ENCODE results near the gene C15orf39.

Gene C15orf39

DNA sequence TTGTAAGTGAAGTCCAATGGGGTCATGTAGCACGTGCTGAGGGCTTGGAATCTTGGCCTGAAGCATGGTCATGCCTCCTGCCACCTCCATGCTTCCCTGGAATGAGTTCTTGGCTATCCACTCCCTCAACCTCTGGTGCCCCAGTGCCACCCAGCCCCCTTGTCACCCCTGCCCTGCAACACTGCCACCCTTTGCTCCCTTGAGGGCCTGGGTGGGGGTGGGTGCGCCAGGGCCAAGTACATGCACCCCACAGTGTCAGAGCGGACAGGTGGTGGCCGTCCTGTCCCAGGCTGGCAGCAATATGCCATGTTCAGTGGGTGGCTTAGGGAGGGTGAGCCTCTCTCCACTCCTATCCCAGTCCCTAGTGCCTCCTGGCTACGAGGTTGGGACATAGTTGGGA, 27.6 kb upstream of the C15orf39 start:
- DNase-seq, result no peak

DNA sequence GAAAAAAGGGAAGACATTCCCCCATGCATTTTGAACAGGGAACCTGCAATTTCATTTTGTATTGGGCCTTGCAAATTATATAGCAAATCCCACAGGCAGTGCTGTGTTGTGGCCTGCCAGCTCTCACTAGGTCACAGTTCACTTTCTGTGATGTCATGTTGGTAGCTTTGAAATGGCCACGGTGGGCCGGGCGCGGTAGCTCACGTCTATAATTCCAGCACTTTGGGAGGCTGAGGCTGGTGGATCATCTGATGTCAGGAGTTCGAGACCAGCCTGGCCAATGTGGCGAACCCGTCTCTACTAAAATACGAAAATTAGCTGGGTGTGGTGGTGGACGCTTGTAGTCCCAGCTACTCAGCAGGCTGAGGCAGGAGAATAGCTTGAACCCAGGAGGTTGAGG, 27.0 kb upstream of the C15orf39 start:
- DNase-seq, result no peak

DNA sequence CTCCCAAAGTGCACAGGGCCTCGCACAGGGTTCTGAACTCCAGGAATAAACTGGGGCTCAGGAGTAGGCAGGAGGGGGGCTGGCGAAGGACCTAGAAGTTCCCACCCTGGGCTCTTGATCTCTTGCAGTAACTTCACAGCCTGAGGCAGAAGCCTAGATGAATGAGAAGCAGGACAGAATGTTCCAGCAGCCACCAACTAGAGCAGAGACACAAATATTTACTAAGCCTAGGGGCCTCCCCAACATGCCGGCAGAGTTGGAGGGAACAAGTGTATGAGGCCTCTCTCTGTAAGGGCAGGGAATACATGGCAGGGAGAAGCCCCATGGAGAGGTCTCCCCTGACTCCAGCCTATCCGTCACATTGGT, 25.3 kb upstream of the C15orf39 start:
- DNase-seq, result no peak

DNA sequence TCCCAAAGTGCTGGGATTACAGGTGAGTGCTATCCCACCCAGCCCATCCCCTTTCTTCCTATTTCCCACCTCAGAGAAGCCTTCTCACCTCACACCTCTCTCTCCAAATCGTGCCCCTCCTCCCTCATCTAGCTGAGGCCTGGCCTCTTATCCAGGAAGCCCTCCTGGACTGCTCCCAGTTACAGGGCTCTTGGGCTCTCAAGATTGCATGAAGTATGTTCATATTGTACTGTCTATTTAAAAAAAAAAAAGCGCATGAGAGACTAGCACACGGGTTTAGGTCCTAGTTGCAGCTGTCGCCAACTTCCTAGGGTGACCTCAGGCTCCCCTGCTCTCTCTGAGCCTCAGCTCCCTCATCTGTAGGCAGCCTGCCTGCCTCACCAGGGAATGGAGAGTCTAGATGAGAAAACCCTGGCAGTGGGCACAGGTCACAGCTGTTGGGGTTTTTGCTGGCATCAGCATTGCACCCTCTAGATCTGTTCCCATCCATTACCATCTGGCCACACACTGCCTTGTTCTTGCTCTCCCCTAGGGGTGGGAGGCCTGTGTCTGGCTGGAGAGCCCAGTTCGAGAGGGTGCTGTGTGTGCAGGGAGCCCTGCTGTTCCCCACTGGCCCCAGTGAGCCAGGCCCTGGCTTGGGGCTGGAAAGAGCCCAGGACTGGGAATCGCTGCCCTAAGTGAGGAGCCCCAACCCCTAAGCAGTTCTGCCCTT, 24.2 kb upstream of the C15orf39 start:
- DNase-seq, result no peak

DNA sequence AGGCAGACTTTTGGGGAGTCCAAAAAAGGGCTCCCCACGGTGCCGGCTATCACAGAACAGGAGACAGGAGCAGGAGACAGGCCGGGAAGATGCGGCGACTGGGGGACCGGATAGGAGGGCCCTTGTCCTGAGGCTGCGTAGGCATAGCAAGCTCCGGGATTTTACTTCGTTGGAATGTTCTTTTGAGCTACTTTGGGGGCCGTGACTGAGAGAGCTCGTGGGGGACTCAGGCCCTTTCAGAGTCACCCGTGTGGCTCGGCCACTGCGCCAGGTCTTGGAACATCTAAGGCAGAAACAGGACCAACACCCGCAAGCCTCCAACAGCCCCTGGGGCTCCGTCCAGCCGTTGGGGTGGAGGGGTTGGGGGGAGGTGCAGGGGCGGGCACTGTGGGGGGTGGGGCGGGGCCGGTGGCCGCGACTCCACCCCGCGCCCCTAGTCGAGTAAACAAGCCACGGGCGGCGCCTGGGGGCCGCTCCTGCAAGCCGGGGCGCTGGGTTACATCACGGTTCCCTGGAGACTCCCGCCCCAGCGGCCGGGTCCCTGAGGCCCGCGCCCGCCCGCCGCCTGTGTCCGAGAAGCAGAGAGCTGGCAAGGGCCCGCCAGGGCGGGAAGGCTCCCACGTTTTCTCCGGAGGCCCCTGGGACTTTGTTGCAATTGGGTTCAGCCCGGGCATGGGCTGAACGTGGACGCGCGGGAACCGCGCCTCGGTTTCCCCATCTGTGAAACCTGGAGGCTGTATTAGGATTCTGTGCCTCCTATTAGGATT, 23.3 kb upstream of the C15orf39 start:
- DNase-seq, result no peak

DNA sequence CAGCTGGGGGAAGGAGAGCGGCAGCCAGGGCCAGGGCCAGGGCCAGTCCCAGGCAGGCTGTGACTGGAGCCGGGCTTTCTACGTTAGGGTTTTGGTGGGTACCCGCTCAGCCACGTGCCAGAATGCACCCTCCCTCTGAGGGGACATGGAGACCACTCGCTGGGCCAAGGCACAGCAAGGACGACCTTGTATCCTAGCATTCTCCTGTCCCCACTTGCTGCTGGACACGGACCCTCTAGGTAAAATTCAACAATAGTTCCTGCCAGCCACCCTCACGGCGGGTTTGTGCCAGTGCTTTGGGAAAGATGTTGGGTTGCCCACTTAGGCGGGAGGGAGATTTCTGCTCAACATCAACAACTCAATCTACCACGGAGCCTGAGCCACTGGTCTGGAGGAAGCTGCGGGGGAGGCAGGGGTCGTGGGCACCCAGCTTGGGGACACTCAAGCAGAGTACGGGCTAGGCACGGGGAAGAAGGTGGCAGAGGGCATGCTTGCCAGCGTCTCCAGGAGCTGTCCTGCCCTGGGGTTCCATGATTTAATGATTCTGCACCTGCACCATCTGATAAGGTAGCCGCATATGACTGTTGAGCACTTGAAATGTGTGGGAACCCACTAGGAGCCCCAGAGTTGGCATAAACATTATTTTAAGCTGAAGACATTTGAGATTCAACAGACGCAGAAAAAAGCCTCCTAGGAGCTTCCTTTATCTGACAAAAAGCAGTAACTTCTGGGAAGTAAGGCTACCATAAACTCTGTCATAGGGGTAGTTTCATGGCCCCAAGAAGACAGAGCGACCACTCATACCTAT, 22.5 kb upstream of the C15orf39 start:
- no peak for DNase-seq

DNA sequence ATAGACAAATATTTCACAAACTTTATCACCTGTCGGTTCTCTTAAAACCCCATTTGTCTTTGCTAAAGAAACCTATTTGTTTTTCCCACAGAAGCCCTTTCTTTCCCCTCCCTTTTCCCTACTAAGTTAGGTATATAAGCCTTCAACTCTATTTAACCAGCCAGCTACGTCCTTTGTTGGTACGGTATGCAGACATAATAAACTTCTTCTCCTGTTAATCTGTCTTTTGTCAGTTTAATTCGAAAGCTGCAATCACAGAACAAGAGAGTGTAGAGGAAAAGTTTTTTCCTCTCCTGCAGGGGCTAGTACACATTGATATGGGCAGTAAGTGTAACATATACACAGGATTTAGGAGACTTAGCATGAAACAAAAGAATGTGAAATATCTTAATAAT, 21.9 kb upstream of the C15orf39 start:
- no peak for DNase-seq

DNA sequence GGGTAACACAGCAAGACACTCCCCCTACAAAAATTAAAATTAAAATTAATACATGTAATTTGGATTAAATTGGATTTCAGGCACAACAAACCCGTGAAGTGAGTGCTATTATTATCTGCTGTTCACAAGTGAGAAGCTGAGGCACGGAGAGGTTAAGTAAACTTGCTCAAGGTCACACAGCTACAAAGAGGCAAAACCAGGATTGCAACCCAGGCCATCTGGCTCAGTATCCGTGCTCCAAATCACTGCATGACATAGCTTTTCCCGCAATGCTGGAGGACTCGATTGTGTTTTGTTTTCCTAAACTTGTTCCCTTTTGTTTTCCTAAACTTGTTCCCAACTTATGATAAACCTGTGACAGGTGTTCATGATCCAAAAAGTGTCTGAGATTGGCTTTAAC, 19.9 kb upstream of the C15orf39 start:
- no peak for DNase-seq

DNA sequence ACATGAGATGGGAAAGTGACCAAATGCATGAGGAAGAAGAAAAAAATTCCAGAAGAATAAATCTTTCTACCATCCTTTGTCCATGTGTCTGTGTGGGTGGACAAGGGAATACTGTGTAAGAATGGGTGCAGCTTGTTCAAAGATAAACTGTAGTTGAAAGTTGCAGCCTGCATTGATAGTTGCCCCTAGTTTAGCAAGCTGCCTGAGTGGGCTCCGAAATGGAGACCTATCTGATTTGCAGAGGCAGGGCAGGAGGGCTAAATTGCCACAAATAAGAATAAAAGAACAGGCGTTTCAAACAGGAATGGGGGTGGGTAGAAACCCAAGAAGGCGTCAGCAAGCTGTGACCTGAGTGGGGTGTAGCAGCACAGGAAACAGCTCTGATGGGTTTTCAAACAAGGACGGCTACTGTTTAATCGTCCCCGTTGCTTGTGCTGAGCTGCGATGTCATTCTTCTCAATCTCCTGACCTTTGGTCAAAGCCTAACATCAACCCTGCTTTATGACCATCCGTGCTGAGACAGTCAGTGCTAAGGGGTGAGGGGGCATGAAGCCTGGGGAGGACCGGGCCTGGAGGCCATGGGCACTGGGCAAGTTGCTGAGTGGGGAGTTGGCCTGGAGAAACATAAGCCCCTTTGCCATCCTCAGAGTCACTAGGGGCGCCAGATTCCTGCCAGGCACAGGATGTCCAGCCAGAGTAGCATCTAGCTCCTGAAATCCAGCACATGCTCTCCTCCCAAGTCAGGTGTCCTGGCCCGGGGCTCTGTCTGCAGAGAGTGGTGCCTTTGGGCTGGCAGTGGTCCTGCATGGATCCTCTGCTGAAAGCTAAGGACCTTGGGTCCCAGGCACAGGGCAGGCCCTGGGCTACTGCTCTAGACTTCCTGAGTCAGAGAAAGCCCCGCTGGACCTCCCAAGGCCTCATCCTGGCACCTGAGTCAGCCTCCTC, 19.2 kb upstream of the C15orf39 start:
- no peak for DNase-seq

DNA sequence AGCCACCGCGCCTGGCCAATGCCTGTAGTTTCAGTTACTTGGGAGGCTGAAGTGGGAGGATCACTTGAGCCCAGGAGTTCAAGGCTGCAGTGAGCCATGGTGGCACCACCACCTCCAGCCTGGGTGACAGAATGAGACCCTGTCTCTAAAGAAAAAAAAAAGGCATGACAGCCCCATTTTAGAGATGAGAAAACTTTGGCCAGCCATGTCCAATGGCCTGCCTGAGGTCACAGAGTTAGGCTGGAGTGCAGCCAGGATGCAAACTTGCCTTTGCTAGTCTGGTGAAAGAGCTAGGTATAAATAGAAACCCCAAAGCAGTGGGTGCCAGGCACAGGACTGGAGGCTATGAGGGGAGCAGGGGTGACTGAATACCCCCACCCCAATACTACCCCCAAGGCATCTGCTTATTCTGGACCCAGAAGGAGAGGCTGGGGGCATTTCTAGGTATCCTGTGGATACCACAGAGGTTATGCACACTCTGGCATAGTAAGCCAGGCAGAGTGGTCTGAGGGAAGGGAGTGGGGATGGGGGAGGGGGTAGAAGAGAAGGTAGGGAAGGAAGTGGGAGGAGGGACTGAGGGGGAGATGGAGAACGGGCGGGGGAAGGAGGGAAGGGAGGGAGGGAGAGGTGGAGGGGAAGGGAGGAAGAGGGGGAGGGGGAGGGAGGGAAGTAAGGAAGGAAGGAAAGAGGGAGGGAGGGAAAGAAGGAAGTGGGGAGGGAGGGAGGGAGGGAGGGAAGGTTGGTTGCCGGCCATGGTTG, 16.2 kb upstream of the C15orf39 start:
- DNase-seq, result no peak

DNA sequence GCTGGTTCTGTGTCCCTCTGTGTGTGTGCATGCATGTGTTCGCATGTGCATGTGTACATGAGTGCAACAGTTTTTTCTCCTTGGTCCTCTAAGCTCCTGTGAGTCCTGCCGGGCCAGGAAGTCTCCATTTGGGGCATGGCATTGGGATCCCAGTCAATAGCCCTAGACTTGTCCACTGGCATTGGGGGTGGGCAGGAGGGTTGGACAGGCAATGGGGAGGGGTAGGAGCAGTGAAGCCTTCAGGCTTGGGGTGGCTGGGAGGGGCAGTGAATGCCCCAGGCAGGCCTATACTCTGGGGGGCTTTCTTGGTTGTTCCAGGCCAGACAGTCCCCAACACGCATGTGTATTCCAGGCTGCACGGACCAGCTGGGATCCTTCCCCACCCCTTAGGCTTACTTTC, 15.6 kb upstream of the C15orf39 start:
- no peak for DNase-seq

DNA sequence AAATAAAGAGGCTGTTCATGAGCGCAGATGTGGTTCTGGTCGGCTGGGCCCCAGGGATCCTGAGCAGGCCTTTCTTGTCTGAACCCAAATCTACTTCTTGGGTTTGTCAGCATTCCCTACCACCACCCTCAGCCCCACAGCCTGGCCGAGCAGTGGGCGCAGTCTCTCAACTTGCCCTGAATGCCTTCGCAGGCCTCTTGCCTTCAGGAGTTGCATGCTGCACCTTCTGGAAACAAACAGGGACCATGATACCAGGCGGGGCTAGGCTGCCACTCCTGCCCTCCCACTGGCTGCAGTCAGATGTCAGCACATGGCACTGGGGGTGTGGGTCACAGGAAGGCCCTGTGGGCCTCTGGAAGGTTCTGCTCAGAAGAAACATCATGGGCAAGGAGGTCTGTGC, 13.2 kb upstream of the C15orf39 start:
- no peak for DNase-seq

DNA sequence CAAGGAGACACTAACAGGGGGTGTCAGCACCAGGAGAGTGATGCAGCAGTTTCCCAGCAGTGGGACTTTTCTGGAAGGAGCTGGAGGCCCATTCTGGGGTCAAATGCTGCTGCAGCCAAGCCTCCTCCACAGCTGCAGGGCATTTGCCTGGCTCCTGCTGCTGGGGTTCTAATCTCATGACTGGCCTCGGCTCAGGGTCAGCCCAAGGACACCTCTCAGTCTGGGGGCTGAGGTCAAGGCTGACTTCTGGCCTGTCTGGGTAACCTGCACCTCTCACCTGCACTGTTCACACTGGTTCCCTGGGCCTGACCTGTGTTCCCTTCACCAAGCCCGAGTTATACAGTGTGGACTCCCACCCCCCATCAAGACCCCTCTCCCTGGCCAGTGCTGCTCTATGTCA, 10.4 kb upstream of the C15orf39 start:
- no peak for DNase-seq

DNA sequence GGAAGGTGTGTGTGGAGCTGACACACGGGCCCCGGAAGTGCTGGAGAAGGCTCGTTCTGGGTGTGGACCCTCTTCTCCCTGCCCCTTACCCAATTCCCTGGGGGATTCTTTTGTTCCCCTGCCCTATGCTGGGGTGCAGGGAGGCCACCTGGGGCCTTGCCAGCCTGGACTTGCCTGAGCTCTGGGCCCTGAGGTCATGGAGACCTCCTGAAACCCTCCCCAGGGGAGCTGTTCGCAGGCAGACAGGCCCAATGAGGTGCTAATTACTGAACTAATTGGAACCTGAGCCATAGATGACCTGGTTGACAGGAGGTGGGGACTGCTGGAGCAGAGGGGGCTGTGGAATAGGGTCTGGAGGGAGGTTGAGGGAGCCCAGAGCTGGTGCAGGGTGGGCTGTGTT, 9.4 kb upstream of the C15orf39 start:
- no peak for DNase-seq

DNA sequence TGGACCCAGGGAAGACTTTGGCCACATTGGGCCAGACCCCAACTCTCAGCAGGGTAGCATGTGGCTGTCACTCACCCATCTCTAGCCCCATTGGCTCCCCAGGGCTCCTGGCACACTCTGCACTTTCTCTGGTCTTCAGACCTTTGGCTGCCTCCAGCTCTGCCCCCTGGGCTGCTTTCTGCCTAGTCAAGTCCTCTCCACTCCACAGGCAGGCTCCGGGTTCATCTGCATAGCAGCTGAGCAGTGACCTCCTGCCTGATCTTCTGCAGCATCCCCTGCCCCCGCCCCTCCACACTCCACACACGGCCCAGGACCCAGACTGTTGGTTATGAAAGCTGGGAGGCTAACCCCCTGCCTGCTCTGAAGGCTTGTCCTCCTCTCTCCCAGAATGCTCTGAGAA, 8.4 kb upstream of the C15orf39 start:
- no peak for DNase-seq

DNA sequence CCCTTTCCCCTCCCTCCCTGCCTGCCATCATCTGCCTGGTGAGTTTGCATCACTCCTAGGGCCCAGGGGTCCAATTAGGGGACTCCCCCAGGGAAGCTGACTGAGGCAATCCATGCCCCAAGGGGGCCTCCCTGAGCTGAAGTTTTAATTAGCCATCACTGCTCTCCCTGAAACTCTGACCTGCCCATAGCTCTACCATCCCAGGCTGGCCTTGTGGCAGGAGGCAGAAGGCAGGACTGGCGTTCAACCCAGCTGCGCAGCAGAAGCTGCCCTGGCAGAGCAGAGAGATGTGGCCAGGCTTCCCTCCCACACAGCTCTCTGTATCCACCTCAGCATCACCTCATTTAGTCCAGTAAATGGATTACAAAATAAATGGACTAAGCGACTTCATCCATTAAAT, 7.7 kb upstream of the C15orf39 start:
- DNase-seq, result no peak

DNA sequence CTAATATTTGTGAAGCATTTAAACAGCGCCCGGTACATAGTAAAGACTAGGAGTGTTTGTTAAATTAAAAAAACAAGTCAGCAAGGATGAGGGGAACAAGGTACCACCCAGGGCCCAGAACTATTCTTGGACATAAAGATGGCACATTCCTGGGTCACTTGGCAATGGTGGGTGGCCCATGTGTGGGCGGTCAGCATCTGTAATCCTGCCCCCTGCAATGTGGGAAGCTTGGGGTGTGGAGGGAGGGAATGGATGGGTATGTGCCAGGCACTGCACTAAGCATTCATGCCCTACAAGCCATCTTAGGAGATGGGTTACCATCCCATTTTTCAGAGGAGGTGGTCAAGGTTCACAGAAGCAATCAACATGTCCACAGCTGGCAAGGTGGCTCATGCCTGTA, 7.3 kb upstream of the C15orf39 start:
- no peak for DNase-seq

DNA sequence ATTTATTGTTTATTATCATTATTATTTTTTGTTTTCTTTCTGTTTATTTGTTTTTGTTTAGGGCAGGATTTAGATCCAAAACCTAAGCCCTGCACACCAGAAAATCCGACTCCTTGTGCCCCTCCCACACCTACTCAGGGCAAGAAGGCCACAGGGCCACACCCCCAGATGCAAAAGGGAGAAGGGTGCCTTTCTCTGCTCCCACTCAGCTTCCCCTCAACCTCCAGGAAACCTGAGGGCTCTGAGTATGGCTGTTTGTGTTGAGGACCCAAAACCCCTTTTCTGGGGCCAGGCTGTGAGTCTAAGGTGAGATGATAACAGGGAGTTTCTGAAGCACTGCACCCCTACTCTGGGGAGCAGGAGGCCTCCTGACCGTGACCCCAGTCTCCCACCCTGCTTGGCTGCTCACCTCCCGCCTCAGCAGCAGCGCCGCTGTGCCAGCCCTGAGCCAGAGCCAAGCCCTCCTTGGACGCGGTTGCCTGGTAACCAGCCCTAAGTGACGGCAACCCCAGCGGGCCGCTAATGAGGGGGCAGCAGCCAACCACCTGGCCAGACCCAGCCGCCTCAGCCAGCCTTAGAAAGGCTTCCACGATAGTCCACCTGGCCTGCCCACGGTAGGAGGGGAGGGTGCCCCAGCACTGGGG, 6.4 kb upstream of the C15orf39 start:
- DNase-seq, result peak; percentile 96

DNA sequence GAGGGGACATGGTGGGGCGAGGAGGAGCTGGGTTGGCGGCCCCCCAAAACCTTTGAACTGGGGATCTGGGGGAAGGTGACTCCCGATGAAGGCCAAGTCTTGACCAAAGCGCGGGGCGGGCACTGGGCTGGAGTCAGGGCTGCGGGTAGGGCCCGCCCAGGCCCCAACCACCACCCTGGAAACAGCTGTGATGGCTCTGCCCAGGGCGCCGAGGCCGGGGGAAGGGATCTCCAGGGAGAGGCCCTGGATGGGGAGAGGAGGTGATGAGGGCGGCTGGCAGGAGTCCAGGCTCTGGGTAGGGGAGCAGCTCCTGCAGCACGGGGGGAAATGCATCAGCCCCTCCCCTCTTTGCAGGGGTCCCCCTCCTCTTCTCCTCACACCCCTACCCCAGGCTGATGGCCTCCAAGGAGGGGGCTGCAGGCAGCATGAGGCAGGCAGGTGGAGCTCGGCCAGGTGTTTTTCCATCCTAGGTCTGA, 5.9 kb upstream of the C15orf39 start:
- DNase-seq, result peak; percentile 97

DNA sequence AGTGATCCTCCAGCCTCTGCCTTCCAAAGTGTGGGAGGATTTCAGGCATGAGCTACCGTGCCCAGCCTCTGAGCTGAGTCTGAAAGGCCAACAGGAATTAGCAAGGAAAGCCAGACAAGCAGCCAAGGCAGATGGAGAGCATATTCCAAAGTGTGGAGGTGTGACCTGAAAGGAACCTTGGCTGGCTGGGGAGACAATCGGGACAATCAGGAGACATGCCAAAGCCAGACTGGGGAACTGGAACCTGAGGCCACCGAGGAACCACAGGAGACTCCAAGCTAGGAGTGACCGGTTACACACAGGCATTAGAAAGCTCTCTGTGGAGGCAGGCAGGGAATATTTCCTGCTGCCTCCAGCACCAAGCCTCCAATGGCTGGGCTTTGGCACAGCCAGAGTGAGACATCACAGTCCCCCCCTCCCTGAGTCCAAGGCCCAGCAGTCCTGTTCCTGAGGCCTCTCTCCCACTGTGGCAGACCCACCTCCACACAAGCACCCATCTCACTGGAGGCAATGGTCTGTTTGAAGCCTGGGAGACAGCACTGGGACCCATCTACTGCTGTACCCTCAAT, 4.5 kb upstream of the C15orf39 start:
- no peak for DNase-seq
